ENCODE data around the gene RPS19.

DNA sequence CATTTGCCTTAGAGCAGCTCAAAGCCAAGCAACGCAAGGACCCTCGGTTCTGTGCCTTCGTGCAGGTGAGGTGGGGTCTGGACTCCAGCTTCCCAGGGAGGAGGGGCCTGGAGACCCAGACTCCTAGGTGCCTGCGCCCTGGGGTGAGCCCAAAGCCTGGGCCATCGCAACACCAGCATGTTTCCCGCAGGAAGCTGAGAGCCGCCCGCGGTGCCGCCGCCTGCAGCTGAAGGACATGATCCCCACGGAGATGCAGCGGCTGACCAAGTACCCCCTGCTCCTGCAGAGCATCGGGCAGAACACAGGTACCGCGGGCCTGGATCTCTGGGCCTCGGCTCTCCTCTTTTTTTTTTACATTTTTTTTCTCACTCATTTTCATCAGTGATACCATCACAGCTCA, 42.5 kb downstream of the RPS19 start:
- TF ChIP-seq POLR2AphosphoS5 (IDR thresholded peaks at IDR 0.05) (no peak), EP300 (IDR thresholded peaks at IDR 0.05) (no peak), POLR2A (IDR thresholded peaks at IDR 0.05) (no peak)
